Daoy (cell line): ENCODE measurements around the gene WDR77. TPM values are rescaled to one million over a fixed set of nuclear protein-coding genes. Genes with fewer than 3 reads are reported as not detected.

ENCODE experiments used
- DNase-seq: peaks from one replicate; pipeline ENCODE4 v3.0.0-alpha.2; 2015; ENCODE audit warnings: low read depth
- total RNA-seq: library from RNA; depleted of rRNA; stranded (reverse); fragments of >200 nt; shearing (Covaris generic); gene quantifications from 2 replicates; pipeline ENCODE4 v1.2.3, GENCODE V29; 2014; rRNA removed

Gene WDR77
- total RNA-seq, 1 experiment from 2014 or later = 169 TPM

DNA sequence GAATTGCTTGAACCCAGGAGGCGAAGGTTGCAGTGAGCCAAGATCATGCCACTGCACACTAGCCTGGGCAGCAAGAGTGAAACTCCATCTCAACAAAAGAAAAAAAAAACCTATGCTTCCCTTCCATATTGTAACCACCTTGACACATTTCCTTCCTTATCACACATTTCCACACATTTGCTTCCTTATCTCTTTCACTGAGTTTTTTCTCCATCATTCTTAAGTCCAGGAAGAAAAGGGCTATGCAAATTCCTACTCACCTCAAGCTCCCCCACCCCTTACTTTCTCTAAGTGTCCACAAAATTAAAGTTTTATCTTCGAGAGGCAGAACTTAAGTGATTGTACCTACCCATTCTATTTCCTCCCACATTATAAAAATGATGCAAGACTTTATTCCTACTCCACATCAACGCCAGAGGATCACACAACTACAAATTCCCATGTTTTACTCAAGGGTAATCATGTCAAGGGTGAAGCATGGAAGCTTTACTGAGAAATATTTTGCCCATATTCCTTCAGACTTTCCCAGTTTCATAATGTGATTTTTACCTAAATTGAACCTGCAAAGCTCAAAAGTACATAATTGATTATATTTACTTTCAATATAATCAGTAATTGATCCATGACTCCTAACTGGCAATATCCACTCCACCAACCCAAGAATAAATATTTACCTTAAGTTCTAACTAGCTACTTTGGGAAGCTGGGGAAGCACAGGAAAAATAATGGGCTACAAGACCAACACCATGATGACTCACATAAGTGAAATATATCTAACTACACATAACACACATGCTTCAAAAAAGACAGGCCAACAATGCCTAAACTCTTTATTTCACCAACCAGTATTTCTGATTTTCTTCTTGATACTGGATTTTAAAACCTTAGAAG is 9.3 kb downstream of the WDR77 start:
- DNase-seq = no peak

DNA sequence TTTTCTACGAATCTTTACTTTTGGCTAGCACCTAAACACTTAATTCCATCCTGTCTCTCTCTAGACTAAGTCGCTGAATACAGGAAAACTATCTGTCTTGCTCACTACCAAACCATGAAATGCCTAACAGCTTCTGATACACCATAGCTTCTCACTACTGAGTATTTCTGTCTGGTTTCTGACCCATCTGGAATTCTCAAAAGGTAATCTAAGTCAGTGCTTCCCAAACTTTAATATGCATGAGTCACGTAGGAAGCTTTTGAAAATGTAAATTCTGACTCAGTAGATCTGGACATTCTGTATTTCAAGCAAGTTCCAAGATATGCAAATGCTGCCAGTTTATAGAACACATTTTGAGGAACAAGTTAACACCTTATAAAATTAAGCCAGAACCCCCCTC is 12.3 kb downstream of the WDR77 start:
- DNase-seq = no peak

DNA sequence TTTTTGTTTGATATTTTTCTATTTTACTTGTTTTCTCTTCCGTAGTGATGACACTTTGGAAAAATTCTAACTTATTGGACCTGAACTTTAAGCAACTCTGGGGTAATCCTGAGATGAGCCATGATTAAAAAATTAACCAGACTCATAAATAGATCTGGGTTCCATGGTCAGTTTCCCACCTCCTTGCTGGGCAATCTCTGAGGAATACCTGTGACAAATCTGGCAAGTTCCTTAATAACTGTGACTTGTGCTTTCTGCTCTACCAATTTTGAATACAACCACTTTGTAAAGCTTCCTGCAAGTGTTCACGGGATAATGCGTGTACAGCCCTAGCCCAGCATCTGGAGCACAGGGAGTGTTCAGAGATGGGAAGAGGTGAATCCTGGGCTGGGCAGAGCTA is 24.8 kb downstream of the WDR77 start:
- DNase-seq = no peak

DNA sequence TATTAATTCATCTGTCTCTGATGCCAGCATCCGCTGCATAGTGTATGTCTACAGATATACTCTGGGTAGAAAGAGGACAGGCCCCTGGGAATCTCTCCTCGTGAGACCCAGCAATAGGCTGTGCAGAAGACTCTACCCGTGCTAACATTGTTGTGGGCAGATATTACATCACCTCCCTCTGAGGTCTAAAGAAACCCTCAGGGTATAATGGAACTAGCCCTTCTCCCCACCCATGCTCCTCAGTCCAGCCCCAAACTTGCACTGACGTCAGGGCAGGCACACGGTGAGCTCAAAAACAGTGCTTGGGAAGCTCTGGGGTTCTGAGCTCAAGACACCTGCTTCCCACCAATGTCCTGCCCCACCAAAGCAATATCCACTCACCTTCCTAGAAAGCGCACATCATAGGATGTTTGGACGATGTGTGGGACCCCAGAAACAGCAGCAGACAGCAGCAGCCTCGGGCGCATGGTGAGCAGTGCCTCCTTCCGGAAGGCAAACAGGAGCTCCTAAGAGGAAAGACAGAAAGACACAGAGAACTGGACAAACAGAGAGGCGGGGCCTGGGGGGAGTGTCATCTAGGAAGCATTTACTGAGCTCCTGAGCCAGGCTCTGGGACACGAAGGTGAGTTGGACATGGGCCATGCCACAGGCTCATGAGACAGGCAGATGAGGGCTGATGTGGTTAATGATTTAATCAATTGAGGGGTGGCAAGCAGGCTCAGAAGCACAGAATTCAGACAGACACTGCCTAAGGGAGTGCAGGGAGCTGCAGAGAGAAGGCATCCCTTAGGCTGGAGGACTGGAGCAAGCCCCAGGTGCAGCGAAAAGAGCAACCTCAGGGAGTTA is 26.3 kb downstream of the WDR77 start:
- DNase-seq = peak; percentile 43

DNA sequence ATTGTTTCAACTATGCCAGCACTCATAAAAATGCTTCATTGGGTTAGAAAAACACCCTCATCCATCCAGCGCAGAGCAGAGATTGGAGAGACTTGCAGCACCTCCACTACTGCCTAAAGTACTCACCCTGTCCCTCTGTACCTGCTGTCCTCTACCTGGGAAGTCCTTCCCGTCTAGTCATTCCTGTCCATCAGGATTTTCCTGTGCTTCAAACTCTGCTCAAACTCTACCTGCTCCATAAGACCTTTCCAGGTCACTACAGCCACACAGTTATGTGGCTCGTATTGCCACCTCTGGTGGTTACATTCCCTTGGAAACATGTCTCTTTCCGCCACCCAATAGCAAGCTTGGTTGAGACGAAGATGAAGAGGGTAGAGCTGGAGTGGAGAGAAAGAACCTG is 28.7 kb downstream of the WDR77 start:
- DNase-seq = no peak

DNA sequence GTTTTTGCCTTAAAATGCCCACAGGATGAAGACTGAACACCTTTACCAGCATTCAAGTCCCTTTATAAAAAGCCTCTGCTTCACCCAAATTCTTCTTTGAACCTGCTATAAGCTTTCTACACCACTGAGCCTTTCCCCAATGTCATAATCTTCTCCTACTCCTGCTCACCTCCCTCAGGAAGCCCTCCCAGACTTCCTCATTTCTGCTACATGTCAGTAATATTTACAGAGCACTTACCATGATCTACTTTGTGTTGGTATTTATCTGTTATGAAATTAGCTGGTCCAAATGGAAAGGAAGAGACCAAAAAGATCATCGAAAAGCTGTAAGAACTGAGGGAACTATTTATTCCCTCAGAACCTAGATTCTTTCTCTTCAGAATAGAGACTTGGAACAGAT is 30.0 kb downstream of the WDR77 start:
- no peak for DNase-seq

DNA sequence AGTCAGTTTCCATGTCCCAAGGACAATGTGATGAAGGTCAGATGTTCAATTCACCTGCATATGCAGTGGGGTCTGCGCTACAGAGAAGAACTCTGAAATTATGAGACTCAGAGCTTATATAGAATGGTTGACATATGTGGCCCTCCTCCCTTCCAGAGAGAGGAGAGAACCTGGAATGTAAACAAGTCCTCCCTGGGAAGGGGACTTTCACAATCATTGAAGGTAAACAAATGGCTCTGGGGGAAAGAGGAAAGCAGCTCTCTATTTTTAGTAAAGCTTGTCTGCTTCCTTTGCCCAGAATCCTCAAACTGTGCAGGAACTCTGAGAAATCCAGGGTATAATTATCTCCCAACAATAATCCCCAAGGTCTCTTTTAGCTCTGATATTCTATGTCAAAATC is 31.3 kb downstream of the WDR77 start:
- DNase-seq = no peak

DNA sequence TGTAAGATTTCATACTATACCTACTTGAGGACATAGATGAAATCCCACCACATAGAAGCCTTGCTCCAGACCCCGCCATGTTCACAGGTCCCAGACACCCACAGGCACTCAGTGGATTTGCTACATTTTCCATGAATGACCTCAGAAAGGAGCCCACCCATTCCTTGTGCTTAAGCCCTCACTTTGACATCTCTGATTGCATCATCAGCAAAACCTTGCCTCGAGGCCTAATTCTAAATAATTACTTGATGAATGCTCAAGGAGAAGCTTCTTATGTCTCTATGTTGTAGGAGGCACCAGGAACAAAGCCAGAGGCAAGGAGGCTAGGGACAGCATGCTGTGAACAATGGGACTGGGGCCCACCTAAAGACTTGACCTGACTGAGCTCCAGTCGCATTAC is 33.6 kb downstream of the WDR77 start:
- DNase-seq = no peak

DNA sequence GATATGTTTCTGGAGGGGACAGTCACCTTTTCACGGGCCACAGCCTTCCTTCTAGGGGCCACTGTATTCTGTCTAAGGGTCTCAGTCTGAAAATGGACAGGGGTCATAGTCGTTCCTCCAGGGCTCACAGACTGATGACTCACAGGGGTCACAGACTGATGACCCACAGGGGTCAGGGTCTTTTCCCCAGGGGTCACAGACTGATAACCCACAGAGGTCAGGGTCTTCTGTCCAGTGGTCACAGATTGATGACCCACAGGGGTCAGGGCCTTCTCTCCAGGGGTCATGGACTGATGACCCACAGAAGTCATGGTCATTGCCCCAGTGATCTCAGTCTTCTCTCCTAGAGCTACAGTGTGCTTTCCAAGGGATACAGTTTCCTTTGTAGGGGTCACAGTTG is 34.3 kb downstream of the WDR77 start:
- no peak for DNase-seq

DNA sequence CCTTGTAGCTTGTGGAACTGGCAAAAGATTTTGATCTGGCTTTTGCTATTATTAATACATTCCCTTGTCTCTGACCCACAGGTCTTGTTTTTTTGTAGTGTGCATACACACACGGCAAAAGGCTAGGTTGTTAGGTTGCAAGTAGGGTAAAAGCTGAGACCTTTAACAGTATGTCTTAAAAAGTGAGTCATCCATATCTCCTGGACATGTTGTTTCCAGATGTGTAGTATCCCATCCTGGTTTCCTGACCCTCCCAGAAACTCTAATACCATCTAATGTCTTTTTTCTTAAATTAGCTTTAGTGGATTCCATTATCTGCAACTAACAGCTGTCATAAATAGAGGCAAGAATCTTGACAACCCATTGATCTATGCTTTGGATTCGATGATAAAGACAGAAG is 36.2 kb downstream of the WDR77 start:
- no peak for DNase-seq

DNA sequence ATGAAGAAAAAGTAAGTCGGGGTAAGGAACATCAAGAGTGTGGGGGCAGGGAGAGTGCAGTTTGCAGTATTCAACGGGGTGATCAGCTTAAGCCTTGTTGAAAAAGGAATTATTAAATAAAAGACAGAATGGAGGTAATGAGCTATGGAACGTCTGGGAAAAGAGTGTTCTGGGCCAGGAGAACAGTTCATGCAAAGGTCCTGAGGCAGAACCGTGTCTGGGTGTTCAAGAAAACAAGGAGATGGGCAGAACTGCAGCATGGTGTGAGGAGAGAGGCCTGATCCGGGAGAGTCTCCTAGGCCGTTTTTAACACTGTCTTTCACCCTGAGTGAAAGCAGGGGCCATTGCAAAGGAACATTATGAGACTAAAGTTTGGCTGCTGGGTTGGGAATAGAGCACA is 41.8 kb downstream of the WDR77 start:
- no peak for DNase-seq

DNA sequence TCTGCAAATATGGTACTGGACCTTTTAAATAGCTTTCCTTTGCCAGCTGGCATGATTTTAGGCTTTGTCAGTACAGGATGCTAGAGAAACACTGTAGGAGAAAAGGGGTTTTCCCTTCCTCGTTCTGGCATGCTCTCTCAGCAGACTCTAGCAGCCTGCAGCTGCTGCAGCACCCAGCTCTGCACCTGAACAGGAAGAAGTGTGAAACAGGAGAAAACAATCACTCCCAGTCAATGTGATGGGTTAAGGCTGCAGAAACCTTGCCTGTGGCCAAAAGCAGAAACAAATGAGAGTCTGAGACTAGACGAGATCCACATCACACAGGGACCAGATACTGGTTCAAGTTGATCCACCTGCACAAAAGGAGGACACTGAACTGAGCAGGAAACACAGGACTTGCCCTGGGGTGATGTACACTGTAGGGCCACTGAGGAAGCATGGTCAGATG is 42.7 kb downstream of the WDR77 start:
- peak; percentile 34 for DNase-seq

DNA sequence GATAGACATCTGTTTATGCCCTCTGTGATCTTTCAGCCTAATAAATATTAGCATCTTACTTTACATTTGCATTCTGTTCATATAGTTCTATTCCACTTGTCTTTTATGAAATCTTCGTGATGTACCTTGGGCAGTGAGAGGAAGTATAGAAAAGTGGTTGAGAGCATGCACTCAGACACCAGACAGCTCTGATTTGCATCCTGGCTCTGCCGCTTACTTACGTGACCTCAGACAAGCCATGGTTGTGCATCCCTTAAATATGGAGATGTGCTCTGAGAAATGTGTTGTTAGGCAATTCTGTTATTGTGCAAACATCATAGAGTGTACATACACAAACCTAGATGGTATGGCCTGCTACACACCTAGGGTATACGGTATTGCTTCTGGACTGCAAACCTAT is 44.5 kb downstream of the WDR77 start:
- no peak for DNase-seq

DNA sequence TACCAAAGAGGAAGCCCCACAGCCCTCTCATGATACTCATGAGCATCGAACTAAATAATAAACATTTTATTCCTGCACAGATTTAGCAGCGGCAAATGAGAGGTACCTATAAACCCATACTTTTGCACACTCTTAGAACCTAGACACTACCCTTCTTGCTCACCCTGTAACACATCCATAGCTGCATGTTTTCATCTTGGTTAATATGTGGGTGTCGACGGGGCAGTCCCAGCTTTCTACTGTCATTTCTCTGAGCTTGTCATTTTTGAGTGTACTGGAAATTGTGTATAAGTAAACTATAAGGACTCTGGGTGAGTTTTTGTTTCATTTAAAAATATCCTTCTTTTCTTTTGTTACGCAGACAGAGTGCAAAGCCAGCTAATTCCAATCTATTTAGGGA is 47.0 kb downstream of the WDR77 start:
- DNase-seq = no peak

DNA sequence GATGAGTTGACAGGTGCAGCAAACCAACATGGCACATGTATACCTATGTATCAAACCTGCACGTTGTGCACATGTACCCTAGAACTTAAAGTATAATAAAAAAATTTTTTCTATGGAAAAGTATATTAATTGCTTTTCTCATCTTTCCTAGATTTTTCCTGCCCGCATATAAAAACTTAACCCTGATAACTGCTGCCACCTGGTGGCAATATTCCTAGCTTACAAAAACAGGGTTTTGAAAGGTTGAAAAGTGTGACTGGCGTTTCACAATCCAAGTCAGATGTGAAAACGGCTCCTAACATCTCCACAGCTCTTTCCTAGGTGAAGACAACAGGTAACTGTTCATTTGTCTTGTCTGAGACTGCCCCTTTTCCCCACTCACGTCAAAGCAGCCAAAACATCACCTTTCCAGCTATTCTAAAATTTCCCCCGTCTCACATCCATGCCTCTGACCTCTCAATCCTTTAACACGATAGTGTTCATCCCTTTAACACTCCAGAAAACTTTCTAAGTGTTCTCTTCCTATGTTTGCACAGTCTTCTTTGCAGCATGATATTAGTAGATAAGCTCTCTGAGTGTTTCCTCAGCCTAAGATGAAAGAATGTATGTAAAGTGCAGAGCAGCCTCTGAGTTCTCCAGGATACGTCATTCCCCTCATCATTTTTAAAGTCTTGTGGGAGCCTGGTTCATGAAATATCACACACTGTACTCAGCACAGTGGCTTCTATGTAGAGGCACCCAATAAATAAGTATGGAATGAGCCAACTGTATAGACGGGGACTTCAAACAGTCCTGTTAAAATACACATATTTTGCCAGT is 49.1 kb downstream of the WDR77 start:
- peak; percentile 45 for DNase-seq

DNA sequence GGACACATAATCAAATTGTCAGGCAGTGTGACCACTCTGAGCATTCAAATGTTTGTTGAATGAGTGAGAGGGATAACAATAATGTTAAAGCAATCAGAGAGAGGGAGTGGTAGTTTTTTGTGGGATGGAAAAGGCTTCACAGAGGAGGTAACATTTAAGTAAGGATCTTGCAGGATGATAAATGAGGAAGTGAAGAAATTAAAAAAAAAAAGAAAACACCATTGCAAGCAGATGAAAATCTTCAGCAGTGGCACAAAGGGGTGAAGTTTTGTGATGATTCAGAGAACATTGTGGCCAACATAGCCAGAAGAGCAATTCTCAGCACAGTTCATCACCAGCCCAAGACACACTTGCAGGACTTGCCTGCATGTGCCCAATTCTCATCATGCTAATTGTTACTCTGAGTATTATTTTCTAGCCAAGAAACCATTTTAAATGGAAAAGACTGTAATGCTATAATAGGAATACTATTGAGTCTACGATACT is 56.6 kb downstream of the WDR77 start:
- no peak for DNase-seq

DNA sequence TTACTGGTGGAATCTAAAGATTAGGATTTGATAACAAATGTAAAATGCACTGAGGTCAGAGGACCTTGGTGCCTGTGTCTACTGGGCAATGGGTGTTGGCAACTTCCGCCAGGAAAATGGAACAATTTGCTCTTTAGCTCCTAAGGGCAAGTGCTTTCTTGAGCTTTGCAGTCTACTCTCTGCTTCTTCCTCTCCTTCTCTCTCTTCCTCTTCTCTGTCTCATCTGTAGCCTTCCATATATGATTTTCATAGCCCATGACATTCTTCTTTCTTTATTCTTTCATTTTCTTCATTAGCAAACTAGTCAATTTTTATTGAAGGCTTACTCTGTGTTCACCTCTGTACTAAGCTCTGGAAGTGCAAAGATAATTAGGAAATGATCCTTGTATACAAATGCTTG is 57.0 kb downstream of the WDR77 start:
- no peak for DNase-seq

Other genes with a start within 250 kb of the WDR77 start
- 5.7 and 11.0 TPM in 2 replicates for gene DENND2D, start 248.6 kb downstream of the WDR77 start, total RNA-seq
- 0.29 TPM in 1 of 2 replicates, not detected in the other for gene CHI3L2, start 221.5 kb downstream of the WDR77 start, total RNA-seq
- 0.06 TPM in 1 of 2 replicates, not detected in the other for gene CHIA, start 158.4 kb downstream of the WDR77 start, total RNA-seq
- gene OVGP1, start 21.5 kb downstream of the WDR77 start, total RNA-seq = 1.5 and 2.0 TPM in 2 replicates
- 722 and 890 TPM in 2 replicates for gene ATP5PB, start 208 bp upstream of the WDR77 start, total RNA-seq
- 0.11 TPM in 1 of 2 replicates, not detected in the other for gene C1orf162, start 24.7 kb upstream of the WDR77 start, total RNA-seq
- gene ADORA3, start 54.4 kb upstream of the WDR77 start, total RNA-seq = not detected in 2 replicates
- gene TMIGD3, start 54.4 kb upstream of the WDR77 start, total RNA-seq = not detected in 2 replicates
- gene RAP1A, start 170.5 kb upstream of the WDR77 start, total RNA-seq = 42.8 and 47.1 TPM in 2 replicates